ENCODE data around the gene SLC13A3.

GRCh38 chr20:46575394-46575793 is 75.9 kb downstream of the SLC13A3 start:
- TF ChIP-seq, protein P1, sequence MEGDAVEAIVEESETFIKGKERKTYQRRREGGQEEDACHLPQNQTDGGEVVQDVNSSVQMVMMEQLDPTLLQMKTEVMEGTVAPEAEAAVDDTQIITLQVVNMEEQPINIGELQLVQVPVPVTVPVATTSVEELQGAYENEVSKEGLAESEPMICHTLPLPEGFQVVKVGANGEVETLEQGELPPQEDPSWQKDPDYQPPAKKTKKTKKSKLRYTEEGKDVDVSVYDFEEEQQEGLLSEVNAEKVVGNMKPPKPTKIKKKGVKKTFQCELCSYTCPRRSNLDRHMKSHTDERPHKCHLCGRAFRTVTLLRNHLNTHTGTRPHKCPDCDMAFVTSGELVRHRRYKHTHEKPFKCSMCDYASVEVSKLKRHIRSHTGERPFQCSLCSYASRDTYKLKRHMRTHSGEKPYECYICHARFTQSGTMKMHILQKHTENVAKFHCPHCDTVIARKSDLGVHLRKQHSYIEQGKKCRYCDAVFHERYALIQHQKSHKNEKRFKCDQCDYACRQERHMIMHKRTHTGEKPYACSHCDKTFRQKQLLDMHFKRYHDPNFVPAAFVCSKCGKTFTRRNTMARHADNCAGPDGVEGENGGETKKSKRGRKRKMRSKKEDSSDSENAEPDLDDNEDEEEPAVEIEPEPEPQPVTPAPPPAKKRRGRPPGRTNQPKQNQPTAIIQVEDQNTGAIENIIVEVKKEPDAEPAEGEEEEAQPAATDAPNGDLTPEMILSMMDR (IDR thresholded peaks at IDR 0.05; ENCODE audit: low read depth, low read length, missing input control), result no peak
- TF ChIP-seq, protein P2, sequence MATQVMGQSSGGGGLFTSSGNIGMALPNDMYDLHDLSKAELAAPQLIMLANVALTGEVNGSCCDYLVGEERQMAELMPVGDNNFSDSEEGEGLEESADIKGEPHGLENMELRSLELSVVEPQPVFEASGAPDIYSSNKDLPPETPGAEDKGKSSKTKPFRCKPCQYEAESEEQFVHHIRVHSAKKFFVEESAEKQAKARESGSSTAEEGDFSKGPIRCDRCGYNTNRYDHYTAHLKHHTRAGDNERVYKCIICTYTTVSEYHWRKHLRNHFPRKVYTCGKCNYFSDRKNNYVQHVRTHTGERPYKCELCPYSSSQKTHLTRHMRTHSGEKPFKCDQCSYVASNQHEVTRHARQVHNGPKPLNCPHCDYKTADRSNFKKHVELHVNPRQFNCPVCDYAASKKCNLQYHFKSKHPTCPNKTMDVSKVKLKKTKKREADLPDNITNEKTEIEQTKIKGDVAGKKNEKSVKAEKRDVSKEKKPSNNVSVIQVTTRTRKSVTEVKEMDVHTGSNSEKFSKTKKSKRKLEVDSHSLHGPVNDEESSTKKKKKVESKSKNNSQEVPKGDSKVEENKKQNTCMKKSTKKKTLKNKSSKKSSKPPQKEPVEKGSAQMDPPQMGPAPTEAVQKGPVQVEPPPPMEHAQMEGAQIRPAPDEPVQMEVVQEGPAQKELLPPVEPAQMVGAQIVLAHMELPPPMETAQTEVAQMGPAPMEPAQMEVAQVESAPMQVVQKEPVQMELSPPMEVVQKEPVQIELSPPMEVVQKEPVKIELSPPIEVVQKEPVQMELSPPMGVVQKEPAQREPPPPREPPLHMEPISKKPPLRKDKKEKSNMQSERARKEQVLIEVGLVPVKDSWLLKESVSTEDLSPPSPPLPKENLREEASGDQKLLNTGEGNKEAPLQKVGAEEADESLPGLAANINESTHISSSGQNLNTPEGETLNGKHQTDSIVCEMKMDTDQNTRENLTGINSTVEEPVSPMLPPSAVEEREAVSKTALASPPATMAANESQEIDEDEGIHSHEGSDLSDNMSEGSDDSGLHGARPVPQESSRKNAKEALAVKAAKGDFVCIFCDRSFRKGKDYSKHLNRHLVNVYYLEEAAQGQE (IDR thresholded peaks at IDR 0.05), result no peak
- TF ChIP-seq, protein P3, sequence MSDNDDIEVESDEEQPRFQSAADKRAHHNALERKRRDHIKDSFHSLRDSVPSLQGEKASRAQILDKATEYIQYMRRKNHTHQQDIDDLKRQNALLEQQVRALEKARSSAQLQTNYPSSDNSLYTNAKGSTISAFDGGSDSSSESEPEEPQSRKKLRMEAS (IDR thresholded peaks at IDR 0.05), result no peak
- TF ChIP-seq GABPA (IDR thresholded peaks at IDR 0.05 in 1 of 2, conservative IDR thresholded peaks at IDR 0.05 in 1 of 2) (no peak), YY1 (IDR thresholded peaks at IDR 0.05) (no peak), TAF1 (conservative IDR thresholded peaks at IDR 0.05) (no peak), JUND (IDR thresholded peaks at IDR 0.05) (no peak), RAD21 (IDR thresholded peaks at IDR 0.05) (no peak), FOXA1 (IDR thresholded peaks at IDR 0.05) (no peak), EGR1 (IDR thresholded peaks at IDR 0.05; ENCODE audit: low read depth in 2 of 2) (no peak), HNF4G (IDR thresholded peaks at IDR 0.05) (no peak)
- TF ChIP-seq, protein P4, sequence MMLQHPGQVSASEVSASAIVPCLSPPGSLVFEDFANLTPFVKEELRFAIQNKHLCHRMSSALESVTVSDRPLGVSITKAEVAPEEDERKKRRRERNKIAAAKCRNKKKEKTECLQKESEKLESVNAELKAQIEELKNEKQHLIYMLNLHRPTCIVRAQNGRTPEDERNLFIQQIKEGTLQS (IDR thresholded peaks at IDR 0.05), result no peak
- TF ChIP-seq, protein P5, sequence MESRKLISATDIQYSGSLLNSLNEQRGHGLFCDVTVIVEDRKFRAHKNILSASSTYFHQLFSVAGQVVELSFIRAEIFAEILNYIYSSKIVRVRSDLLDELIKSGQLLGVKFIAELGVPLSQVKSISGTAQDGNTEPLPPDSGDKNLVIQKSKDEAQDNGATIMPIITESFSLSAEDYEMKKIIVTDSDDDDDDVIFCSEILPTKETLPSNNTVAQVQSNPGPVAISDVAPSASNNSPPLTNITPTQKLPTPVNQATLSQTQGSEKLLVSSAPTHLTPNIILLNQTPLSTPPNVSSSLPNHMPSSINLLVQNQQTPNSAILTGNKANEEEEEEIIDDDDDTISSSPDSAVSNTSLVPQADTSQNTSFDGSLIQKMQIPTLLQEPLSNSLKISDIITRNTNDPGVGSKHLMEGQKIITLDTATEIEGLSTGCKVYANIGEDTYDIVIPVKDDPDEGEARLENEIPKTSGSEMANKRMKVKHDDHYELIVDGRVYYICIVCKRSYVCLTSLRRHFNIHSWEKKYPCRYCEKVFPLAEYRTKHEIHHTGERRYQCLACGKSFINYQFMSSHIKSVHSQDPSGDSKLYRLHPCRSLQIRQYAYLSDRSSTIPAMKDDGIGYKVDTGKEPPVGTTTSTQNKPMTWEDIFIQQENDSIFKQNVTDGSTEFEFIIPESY (IDR thresholded peaks at IDR 0.05), result no peak

Measured in liver (tissue), 3 donors.